ENCODE results near the gene FGD4.

GRCh38 chr12:32606443-32606842, 207.1 kb downstream of the FGD4 start:
- TF ChIP-seq POLR2A (IDR thresholded peaks at IDR 0.05), result no peak
- no peak for TF ChIP-seq CTCF (IDR thresholded peaks at IDR 0.05)
- peak in 1 of 3 donors; percentile 17 for TF ChIP-seq POLR2AphosphoS5 (IDR thresholded peaks at IDR 0.05)
